ENCODE data around the gene HCFC1R1.

Gene HCFC1R1

DNA sequence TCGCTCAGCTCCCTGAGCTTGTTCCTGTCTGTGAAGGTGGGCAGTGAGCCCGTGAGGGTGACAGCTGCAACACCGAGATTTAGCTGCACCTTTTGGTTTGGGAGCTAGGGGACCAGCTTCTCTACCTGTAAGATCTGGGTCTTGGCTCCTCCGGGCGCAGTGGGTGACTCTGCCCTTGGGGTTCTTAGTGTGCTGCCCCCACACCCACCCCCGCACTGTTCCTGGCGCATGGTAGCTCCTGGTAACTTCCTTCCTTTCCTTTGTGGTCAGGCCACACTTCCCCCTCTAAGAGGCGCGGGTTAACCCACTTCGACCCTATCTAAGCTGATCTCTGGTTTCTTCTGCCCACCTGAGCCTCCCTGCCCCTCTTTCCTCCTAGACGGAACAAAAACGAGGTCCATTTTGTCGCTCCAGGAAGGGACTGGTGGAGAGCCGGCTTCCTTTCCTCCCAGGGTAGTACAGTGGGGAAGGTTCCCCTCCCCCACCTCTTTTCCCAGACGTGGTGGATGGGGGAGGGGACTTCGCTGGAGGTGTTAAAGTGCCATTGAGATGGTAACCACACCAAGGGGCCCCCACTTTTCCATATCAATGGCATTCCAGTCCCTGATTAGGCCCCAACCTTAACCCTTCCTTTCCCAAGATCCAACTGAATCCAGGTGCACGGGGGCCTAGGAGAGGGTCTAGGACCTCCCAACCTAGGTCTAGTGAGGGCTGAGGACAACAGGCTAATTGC, 15.6 kb downstream of the HCFC1R1 start:
- TF ChIP-seq CTCF (conservative IDR thresholded peaks at IDR 0.05; ENCODE audit: low read depth, low read length) = no peak
- no peak for DNase-seq (ENCODE audit: low read depth)
- no peak overlapping the region for H3K4me3 ChIP-seq (ENCODE audit: low read depth, low read length)

- DNase-seq (ENCODE audit: low read depth) = no peak
- TF ChIP-seq CTCF (conservative IDR thresholded peaks at IDR 0.05; ENCODE audit: low read depth, low read length) = no peak
Measured at GRCh38 chr16:3007059-3007956, 16.4 kb downstream of the HCFC1R1 start.

GRCh38 chr16:3004781-3005284, 18.9 kb downstream of the HCFC1R1 start:
- no peak overlapping the region for H3K4me3 ChIP-seq (ENCODE audit: low read depth, low read length)
- no peak for TF ChIP-seq CTCF (conservative IDR thresholded peaks at IDR 0.05; ENCODE audit: low read depth, low read length)
- DNase-seq (ENCODE audit: low read depth) = no peak

More at GRCh38 chr16:3007059-3007956, 16.4 kb downstream of the HCFC1R1 start:
- H3K4me3 ChIP-seq (ENCODE audit: low read depth, low read length) = no peak overlapping the region

- no peak overlapping the region for H3K4me3 ChIP-seq (ENCODE audit: low read depth, low read length)
- no peak for DNase-seq (ENCODE audit: low read depth)
Measured at GRCh38 chr16:3004319-3004718, 19.4 kb downstream of the HCFC1R1 start.

GRCh38 chr16:3003582-3004270, 20.0 kb downstream of the HCFC1R1 start:
- peak; percentile 46 for TF ChIP-seq CTCF (conservative IDR thresholded peaks at IDR 0.05; ENCODE audit: low read depth, low read length)
- no peak overlapping the region for H3K4me3 ChIP-seq (ENCODE audit: low read depth, low read length)

More at GRCh38 chr16:3004319-3004718, 19.4 kb downstream of the HCFC1R1 start:
- no peak for TF ChIP-seq CTCF (conservative IDR thresholded peaks at IDR 0.05; ENCODE audit: low read depth, low read length)

GRCh38 chr16:3001316-3001715, 22.4 kb downstream of the HCFC1R1 start:
- TF ChIP-seq CTCF (conservative IDR thresholded peaks at IDR 0.05; ENCODE audit: low read depth, low read length) = no peak
- no peak for DNase-seq (ENCODE audit: low read depth)
- no peak overlapping the region for H3K4me3 ChIP-seq (ENCODE audit: low read depth, low read length)

More at GRCh38 chr16:3003582-3004270, 20.0 kb downstream of the HCFC1R1 start:
- DNase-seq (ENCODE audit: low read depth) = peak; percentile 99

Measured in choroid plexus epithelial cell (primary cell).